Measurements from ENCODE around the gene ZNF234.
A peak's percentile ranks its signal among the peaks of the same experiment; 100 is the strongest.
"Not testable (repeated sequence)": the region's sequence is repeated elsewhere in the genome, so short reads cannot be mapped to it uniquely, and the experiment has no call there.

The ZNF234 gene

GRCh38 chr19:44151491-44151890 is 10.1 kb downstream of the ZNF234 start:
- Histone ChIP-seq H3K9me3 (ENCODE audit: control extremely low read depth in 1 of 5, control insufficient read depth in 4 of 5, insufficient read depth in 2 of 5, low read depth in 1 of 5, low read length in 4 of 5) (peaks cover 12 to 57% (median 26%) of the 10 kb centered on the region in 5 experiments), H3K36me3 (ENCODE audit: control insufficient read depth in 4 of 4, insufficient read depth in 4 of 4, low read length in 3 of 4) (peaks cover 36 to 94% (median 62%) of the 10 kb centered on the region in 4 experiments), H3K27ac (ENCODE audit: insufficient read depth in 1 of 2, low read depth in 1 of 2, low read length in 2 of 2, poor library complexity in 1 of 2, severe bottlenecking in 2 of 2) (no peak overlapping the region), H3K27me3 (replicated peaks in 2 of 5; ENCODE audit: control insufficient read depth in 4 of 5, insufficient read depth in 5 of 5, low read length in 4 of 5) (no peaks in the 10 kb centered on the region), H3K4me3 (ENCODE audit: control insufficient read depth in 1 of 7, extremely low read depth in 1 of 7, insufficient read depth in 4 of 7, low read depth in 2 of 7, low read length in 6 of 7) (no peak overlapping the region), H3K4me1 (ENCODE audit: control extremely low read depth in 1 of 4, control insufficient read depth in 4 of 4, insufficient read depth in 4 of 4, low read length in 3 of 4) (no peaks in the 10 kb centered on the region)
- no peak for DNase-seq
- ChIA-PET CTCF (no interaction called here), POLR2A (no interaction called here)
- WGBS (ENCODE audit: insufficient coverage) = 100% methylated on average over 4 of the region's 5 CpGs

- POLR2A ChIA-PET = no interaction called here
- peaks cover 43 to 65% (median 46%) of the 10 kb centered on the region in 4 experiments for H3K36me3 ChIP-seq (ENCODE audit: control insufficient read depth in 4 of 4, insufficient read depth in 4 of 4, low read length in 3 of 4)
- CTCF ChIA-PET = no interaction called here
Observed at GRCh38 chr19:44156475-44156874, 15.1 kb downstream of the ZNF234 start.

GRCh38 chr19:44163789-44164188 is 22.4 kb downstream of the ZNF234 start:
- CTCF ChIA-PET = no interaction called here

More at GRCh38 chr19:44156475-44156874, 15.1 kb downstream of the ZNF234 start:
- H3K4me1 ChIP-seq (ENCODE audit: control extremely low read depth in 1 of 4, control insufficient read depth in 4 of 4, insufficient read depth in 4 of 4, low read length in 3 of 4) = no peaks in the 10 kb centered on the region
- H3K27ac ChIP-seq (ENCODE audit: insufficient read depth in 1 of 2, low read depth in 1 of 2, low read length in 2 of 2, poor library complexity in 1 of 2, severe bottlenecking in 2 of 2) = no peak overlapping the region
- H3K9me3 ChIP-seq (ENCODE audit: control extremely low read depth in 1 of 5, control insufficient read depth in 4 of 5, insufficient read depth in 2 of 5, low read depth in 1 of 5, low read length in 4 of 5) = peaks cover 23 to 78% (median 43%) of the 10 kb centered on the region in 5 experiments
- H3K4me3 ChIP-seq (ENCODE audit: control insufficient read depth in 1 of 7, extremely low read depth in 1 of 7, insufficient read depth in 4 of 7, low read depth in 2 of 7, low read length in 6 of 7) = no peak overlapping the region
- no peak for DNase-seq
- no CpG with 5 or more reads among the region's 2 CpGs for WGBS (ENCODE audit: insufficient coverage)
- H3K27me3 ChIP-seq (replicated peaks in 2 of 5; ENCODE audit: control insufficient read depth in 4 of 5, insufficient read depth in 5 of 5, low read length in 4 of 5) = no peaks in the 10 kb centered on the region

GRCh38 chr19:44164327-44164672 is 22.9 kb downstream of the ZNF234 start:
- POLR2A ChIA-PET = no interaction called here
- WGBS (ENCODE audit: insufficient coverage) = 93% methylated on average over 3 of the region's 3 CpGs
- H3K9me3 ChIP-seq (ENCODE audit: control extremely low read depth in 1 of 5, control insufficient read depth in 4 of 5, insufficient read depth in 2 of 5, low read depth in 1 of 5, low read length in 4 of 5) = peaks cover 6 to 49% (median 25%) of the 10 kb centered on the region in 5 experiments
- H3K4me3 ChIP-seq (ENCODE audit: control insufficient read depth in 1 of 7, extremely low read depth in 1 of 7, insufficient read depth in 4 of 7, low read depth in 2 of 7, low read length in 6 of 7) = peak overlapping the region in 6 of 7 experiments; percentile 81 to 90 (median 88)
- no peak for DNase-seq
- H3K4me1 ChIP-seq (ENCODE audit: control extremely low read depth in 1 of 4, control insufficient read depth in 4 of 4, insufficient read depth in 4 of 4, low read length in 3 of 4) = peaks cover 3 to 16% (median 9%) of the 10 kb centered on the region in 4 experiments
- no peaks in the 10 kb centered on the region for H3K27me3 ChIP-seq (replicated peaks in 2 of 5; ENCODE audit: control insufficient read depth in 4 of 5, insufficient read depth in 5 of 5, low read length in 4 of 5)
- H3K36me3 ChIP-seq (ENCODE audit: control insufficient read depth in 4 of 4, insufficient read depth in 4 of 4, low read length in 3 of 4) = peaks cover 17 to 28% (median 21%) of the 10 kb centered on the region in 4 experiments
- H3K27ac ChIP-seq (ENCODE audit: insufficient read depth in 1 of 2, low read depth in 1 of 2, low read length in 2 of 2, poor library complexity in 1 of 2, severe bottlenecking in 2 of 2) = peak overlapping the region in 1 of 2 experiments; percentile 85
- CTCF ChIA-PET = no interaction called here

More at GRCh38 chr19:44163789-44164188, 22.4 kb downstream of the ZNF234 start:
- DNase-seq = no peak
- Histone ChIP-seq H3K27me3 (replicated peaks in 2 of 5; ENCODE audit: control insufficient read depth in 4 of 5, insufficient read depth in 5 of 5, low read length in 4 of 5) (no peaks in the 10 kb centered on the region), H3K27ac (ENCODE audit: insufficient read depth in 1 of 2, low read depth in 1 of 2, low read length in 2 of 2, poor library complexity in 1 of 2, severe bottlenecking in 2 of 2) (no peak overlapping the region), H3K36me3 (ENCODE audit: control insufficient read depth in 4 of 4, insufficient read depth in 4 of 4, low read length in 3 of 4) (peaks cover 13 to 23% (median 18%) of the 10 kb centered on the region in 4 experiments), H3K4me1 (ENCODE audit: control extremely low read depth in 1 of 4, control insufficient read depth in 4 of 4, insufficient read depth in 4 of 4, low read length in 3 of 4) (peaks cover 3 to 16% (median 9%) of the 10 kb centered on the region in 4 experiments), H3K9me3 (ENCODE audit: control extremely low read depth in 1 of 5, control insufficient read depth in 4 of 5, insufficient read depth in 2 of 5, low read depth in 1 of 5, low read length in 4 of 5) (peaks cover 6 to 49% (median 25%) of the 10 kb centered on the region in 5 experiments), H3K4me3 (ENCODE audit: control insufficient read depth in 1 of 7, extremely low read depth in 1 of 7, insufficient read depth in 4 of 7, low read depth in 2 of 7, low read length in 6 of 7) (no peak overlapping the region)
- WGBS (ENCODE audit: insufficient coverage) = 100% methylated on average over 2 of the region's 2 CpGs
- POLR2A ChIA-PET = no interaction called here

GRCh38 chr19:44164673-44165512 is 23.5 kb downstream of the ZNF234 start, which contains the start of gene ZNF226:
ZNF226 (plus strand) TSS chr19:44165100; CDS start chr19:44170081, 4,981 bp downstream.
- H3K4me3 ChIP-seq (ENCODE audit: control insufficient read depth in 1 of 7, extremely low read depth in 1 of 7, insufficient read depth in 4 of 7, low read depth in 2 of 7, low read length in 6 of 7) = peak within 1 kb of the TSS; percentile 81 to 90 (median 88)
- H3K9me3 ChIP-seq (ENCODE audit: control extremely low read depth in 1 of 5, control insufficient read depth in 4 of 5, insufficient read depth in 2 of 5, low read depth in 1 of 5, low read length in 4 of 5) = peaks cover 10 to 54% (median 29%) of the 10 kb centered on the region in 5 experiments
- H3K4me1 ChIP-seq (ENCODE audit: control extremely low read depth in 1 of 4, control insufficient read depth in 4 of 4, insufficient read depth in 4 of 4, low read length in 3 of 4) = peaks cover 3 to 16% (median 9%) of the 10 kb centered on the region in 4 experiments
- peak; percentile 96 for DNase-seq
- 0% methylated on average over 20 of the region's 32 CpGs for WGBS (ENCODE audit: insufficient coverage)
- no peaks in the 10 kb centered on the region for H3K27me3 ChIP-seq (replicated peaks in 2 of 5; ENCODE audit: control insufficient read depth in 4 of 5, insufficient read depth in 5 of 5, low read length in 4 of 5)
- POLR2A ChIA-PET = interaction anchor here (1.1 kb wide), 1 partner anchor 43 kb away, joined by 3 read pairs; no protein-coding TSS in a partner anchor
- CTCF ChIA-PET = no interaction called here
- H3K27ac ChIP-seq (ENCODE audit: insufficient read depth in 1 of 2, low read depth in 1 of 2, low read length in 2 of 2, poor library complexity in 1 of 2, severe bottlenecking in 2 of 2) = peak within 1 kb of the TSS; percentile 77 to 85
- H3K36me3 ChIP-seq (ENCODE audit: control insufficient read depth in 4 of 4, insufficient read depth in 4 of 4, low read length in 3 of 4) = peaks cover 23 to 34% (median 26%) of the 10 kb centered on the region in 4 experiments

GRCh38 chr19:44170660-44171059 is 29.3 kb downstream of the ZNF234 start:
- H3K9me3 ChIP-seq (ENCODE audit: control extremely low read depth in 1 of 5, control insufficient read depth in 4 of 5, insufficient read depth in 2 of 5, low read depth in 1 of 5, low read length in 4 of 5) = peaks cover 16 to 79% (median 47%) of the 10 kb centered on the region in 5 experiments
- 93% methylated on average over 2 of the region's 6 CpGs for WGBS (ENCODE audit: insufficient coverage)
- CTCF ChIA-PET = not testable (repeated sequence)

GRCh38 chr19:44176590-44176989 is 35.2 kb downstream of the ZNF234 start:
- CTCF ChIA-PET = no interaction called here
- peak overlapping the region in 1 of 7 experiments; percentile 11 for H3K4me3 ChIP-seq (ENCODE audit: control insufficient read depth in 1 of 7, extremely low read depth in 1 of 7, insufficient read depth in 4 of 7, low read depth in 2 of 7, low read length in 6 of 7)
- peaks cover 0 to 1% (median 0%) of the 10 kb centered on the region in 5 experiments for H3K27me3 ChIP-seq (replicated peaks in 2 of 5; ENCODE audit: control insufficient read depth in 4 of 5, insufficient read depth in 5 of 5, low read length in 4 of 5)
- no peak for DNase-seq
- peaks cover 42 to 59% (median 52%) of the 10 kb centered on the region in 4 experiments for H3K36me3 ChIP-seq (ENCODE audit: control insufficient read depth in 4 of 4, insufficient read depth in 4 of 4, low read length in 3 of 4)
- H3K4me1 ChIP-seq (ENCODE audit: control extremely low read depth in 1 of 4, control insufficient read depth in 4 of 4, insufficient read depth in 4 of 4, low read length in 3 of 4) = no peaks in the 10 kb centered on the region
- POLR2A ChIA-PET = no interaction called here
- no peak overlapping the region for H3K27ac ChIP-seq (ENCODE audit: insufficient read depth in 1 of 2, low read depth in 1 of 2, low read length in 2 of 2, poor library complexity in 1 of 2, severe bottlenecking in 2 of 2)
- H3K9me3 ChIP-seq (ENCODE audit: control extremely low read depth in 1 of 5, control insufficient read depth in 4 of 5, insufficient read depth in 2 of 5, low read depth in 1 of 5, low read length in 4 of 5) = peaks cover 20 to 94% (median 53%) of the 10 kb centered on the region in 5 experiments
- 95% methylated on average over 3 of the region's 3 CpGs for WGBS (ENCODE audit: insufficient coverage)

More at GRCh38 chr19:44170660-44171059, 29.3 kb downstream of the ZNF234 start:
- H3K27ac ChIP-seq (ENCODE audit: insufficient read depth in 1 of 2, low read depth in 1 of 2, low read length in 2 of 2, poor library complexity in 1 of 2, severe bottlenecking in 2 of 2); POLR2A ChIA-PET; DNase-seq; H3K27me3 ChIP-seq (replicated peaks in 2 of 5; ENCODE audit: control insufficient read depth in 4 of 5, insufficient read depth in 5 of 5, low read length in 4 of 5); H3K4me3 ChIP-seq (ENCODE audit: control insufficient read depth in 1 of 7, extremely low read depth in 1 of 7, insufficient read depth in 4 of 7, low read depth in 2 of 7, low read length in 6 of 7); H3K4me1 ChIP-seq (ENCODE audit: control extremely low read depth in 1 of 4, control insufficient read depth in 4 of 4, insufficient read depth in 4 of 4, low read length in 3 of 4): not testable (repeated sequence)
- peaks cover 61 to 88% (median 72%) of the 10 kb centered on the region in 4 experiments for H3K36me3 ChIP-seq (ENCODE audit: control insufficient read depth in 4 of 4, insufficient read depth in 4 of 4, low read length in 3 of 4)

All from common myeloid progenitor, CD34-positive (primary cell).